Gastroesophageal sphincter (tissue), 3 donors: ENCODE results near the gene UBE2M.

Experiments
- EP300 ChIP-seq: sonication (generic); formaldehyde crosslinking; IDR thresholded peaks from one replicate; pipeline ENCODE4 v1.6.1; 2017; ENCODE audit warnings: antibody characterized with exemption, mild to moderate bottlenecking
- POLR2A ChIP-seq, 2 donors: fragments of 450-650 bp; IDR thresholded peaks; one replicate each; pipeline ENCODE4 v1.6.1; 2017; ENCODE audit warnings: antibody characterized with exemption in 2 of 2, mild to moderate bottlenecking in 2 of 2, moderate library complexity in 1 of 2
- TF ChIP-seq, protein P1 (sequence below), 4 experiments: fragments of 200-600 bp in 2 of 4; fragments of 450-650 bp in 2 of 4; sonication (generic) in 1 of 4; IDR thresholded peaks; one replicate each; pipeline ENCODE4 v1.5.1; 2017 to 2019; ENCODE audit warnings: antibody characterized with exemption in 4 of 4, mild to moderate bottlenecking in 2 of 4, moderate library complexity in 2 of 4

- no peak for TF ChIP-seq POLR2A (IDR thresholded peaks at IDR 0.05)
- TF ChIP-seq, protein P1, sequence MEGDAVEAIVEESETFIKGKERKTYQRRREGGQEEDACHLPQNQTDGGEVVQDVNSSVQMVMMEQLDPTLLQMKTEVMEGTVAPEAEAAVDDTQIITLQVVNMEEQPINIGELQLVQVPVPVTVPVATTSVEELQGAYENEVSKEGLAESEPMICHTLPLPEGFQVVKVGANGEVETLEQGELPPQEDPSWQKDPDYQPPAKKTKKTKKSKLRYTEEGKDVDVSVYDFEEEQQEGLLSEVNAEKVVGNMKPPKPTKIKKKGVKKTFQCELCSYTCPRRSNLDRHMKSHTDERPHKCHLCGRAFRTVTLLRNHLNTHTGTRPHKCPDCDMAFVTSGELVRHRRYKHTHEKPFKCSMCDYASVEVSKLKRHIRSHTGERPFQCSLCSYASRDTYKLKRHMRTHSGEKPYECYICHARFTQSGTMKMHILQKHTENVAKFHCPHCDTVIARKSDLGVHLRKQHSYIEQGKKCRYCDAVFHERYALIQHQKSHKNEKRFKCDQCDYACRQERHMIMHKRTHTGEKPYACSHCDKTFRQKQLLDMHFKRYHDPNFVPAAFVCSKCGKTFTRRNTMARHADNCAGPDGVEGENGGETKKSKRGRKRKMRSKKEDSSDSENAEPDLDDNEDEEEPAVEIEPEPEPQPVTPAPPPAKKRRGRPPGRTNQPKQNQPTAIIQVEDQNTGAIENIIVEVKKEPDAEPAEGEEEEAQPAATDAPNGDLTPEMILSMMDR (IDR thresholded peaks at IDR 0.05) = no peak
- TF ChIP-seq EP300 = no peak
Measured at GRCh38 chr19:58536852-58537798, 21.3 kb downstream of the UBE2M start.
